ENCODE data around the gene VCAN.

The VCAN gene

GRCh38 chr5:83554686-83555085 lies 83.1 kb downstream of the VCAN start (continued):
- TF ChIP-seq ZFHX2 (tag by site-specific recombination; conservative IDR thresholded peaks at IDR 0.05): no peak
- no peak for TF ChIP-seq ZNF621 (tag by site-specific recombination; IDR thresholded peaks at IDR 0.05)

DNA sequence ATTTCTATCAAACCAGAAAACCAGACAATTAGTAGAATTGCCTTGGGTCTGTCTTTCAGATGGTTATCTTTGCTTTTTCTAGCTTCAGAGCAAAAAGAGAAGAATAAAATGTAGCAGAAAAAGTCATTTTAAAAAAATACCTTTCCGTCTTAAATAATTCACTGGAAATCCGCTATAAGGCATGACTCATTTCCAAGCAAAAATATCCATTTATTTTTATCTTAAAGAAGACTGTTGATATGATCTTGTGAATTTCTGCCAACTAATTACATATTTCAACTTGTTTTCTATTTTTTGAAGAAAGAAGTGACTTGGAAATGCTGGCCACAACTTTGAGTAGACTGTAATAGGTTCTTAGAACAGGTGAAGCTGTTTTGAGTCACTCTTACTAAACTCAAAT lies 83.7 kb downstream of the VCAN start:
- ChIA-PET POLR2A (no interaction called here), CTCF (no interaction called here)
- Histone ChIP-seq H3K9me3 (ENCODE audit: control insufficient read depth, insufficient read depth, low read depth, low read length) (no peaks in the 10 kb centered on the region), H3K36me3 (ENCODE audit: control insufficient read depth in 2 of 2, insufficient read depth in 1 of 2, low read length in 2 of 2) (peaks cover 22 to 43% of the 10 kb centered on the region in 2 experiments), H3K27ac (ENCODE audit: extremely low read depth, low read depth, low read length) (no peak overlapping the region), H3K4me1 (ENCODE audit: control insufficient read depth, insufficient read depth, low read length) (no peaks in the 10 kb centered on the region), H3K4me3 (ENCODE audit: low read depth, low read length) (no peak overlapping the region)
- TF ChIP-seq ZIC2 (tag by site-specific recombination; IDR thresholded peaks at IDR 0.05) (no peak), REST (tag by site-specific recombination; IDR thresholded peaks at IDR 0.05) (no peak), INSM2 (tag by site-specific recombination; IDR thresholded peaks at IDR 0.05) (no peak), ZBTB26 (tag by site-specific recombination; optimal IDR thresholded peaks at IDR 0.05) (no peak), HOXC10 (CRISPR knock-in tag; IDR thresholded peaks at IDR 0.05) (no peak), GLIS2 (tag by site-specific recombination; IDR thresholded peaks at IDR 0.05) (no peak), SETDB1 (IDR thresholded peaks at IDR 0.05; ENCODE audit: insufficient read length, low read length) (no peak)
- TF ChIP-seq, protein P1, sequence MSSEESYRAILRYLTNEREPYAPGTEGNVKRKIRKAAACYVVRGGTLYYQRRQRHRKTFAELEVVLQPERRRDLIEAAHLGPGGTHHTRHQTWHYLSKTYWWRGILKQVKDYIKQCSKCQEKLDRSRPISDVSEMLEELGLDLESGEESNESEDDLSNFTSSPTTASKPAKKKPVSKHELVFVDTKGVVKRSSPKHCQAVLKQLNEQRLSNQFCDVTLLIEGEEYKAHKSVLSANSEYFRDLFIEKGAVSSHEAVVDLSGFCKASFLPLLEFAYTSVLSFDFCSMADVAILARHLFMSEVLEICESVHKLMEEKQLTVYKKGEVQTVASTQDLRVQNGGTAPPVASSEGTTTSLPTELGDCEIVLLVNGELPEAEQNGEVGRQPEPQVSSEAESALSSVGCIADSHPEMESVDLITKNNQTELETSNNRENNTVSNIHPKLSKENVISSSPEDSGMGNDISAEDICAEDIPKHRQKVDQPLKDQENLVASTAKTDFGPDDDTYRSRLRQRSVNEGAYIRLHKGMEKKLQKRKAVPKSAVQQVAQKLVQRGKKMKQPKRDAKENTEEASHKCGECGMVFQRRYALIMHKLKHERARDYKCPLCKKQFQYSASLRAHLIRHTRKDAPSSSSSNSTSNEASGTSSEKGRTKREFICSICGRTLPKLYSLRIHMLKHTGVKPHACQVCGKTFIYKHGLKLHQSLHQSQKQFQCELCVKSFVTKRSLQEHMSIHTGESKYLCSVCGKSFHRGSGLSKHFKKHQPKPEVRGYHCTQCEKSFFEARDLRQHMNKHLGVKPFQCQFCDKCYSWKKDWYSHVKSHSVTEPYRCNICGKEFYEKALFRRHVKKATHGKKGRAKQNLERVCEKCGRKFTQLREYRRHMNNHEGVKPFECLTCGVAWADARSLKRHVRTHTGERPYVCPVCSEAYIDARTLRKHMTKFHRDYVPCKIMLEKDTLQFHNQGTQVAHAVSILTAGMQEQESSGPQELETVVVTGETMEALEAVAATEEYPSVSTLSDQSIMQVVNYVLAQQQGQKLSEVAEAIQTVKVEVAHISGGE (tag by site-specific recombination; conservative IDR thresholded peaks at IDR 0.05; ENCODE audit: low read depth): no peak
- TF ChIP-seq, protein P2, sequence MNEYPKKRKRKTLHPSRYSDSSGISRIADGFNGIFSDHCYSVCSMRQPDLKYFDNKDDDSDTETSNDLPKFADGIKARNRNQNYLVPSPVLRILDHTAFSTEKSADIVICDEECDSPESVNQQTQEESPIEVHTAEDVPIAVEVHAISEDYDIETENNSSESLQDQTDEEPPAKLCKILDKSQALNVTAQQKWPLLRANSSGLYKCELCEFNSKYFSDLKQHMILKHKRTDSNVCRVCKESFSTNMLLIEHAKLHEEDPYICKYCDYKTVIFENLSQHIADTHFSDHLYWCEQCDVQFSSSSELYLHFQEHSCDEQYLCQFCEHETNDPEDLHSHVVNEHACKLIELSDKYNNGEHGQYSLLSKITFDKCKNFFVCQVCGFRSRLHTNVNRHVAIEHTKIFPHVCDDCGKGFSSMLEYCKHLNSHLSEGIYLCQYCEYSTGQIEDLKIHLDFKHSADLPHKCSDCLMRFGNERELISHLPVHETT (tag by site-specific recombination; IDR thresholded peaks at IDR 0.05): no peak

- H3K4me1 ChIP-seq (ENCODE audit: control insufficient read depth, insufficient read depth, low read length): no peaks in the 10 kb centered on the region
- no peak overlapping the region for H3K4me3 ChIP-seq (ENCODE audit: low read depth, low read length)
- POLR2A ChIA-PET: no interaction called here
- H3K36me3 ChIP-seq (ENCODE audit: control insufficient read depth in 2 of 2, insufficient read depth in 1 of 2, low read length in 2 of 2): peaks cover 22 to 43% of the 10 kb centered on the region in 2 experiments; a peak in 2 of 3 replicates
- no peak overlapping the region for H3K27ac ChIP-seq (ENCODE audit: extremely low read depth, low read depth, low read length)
- no peaks in the 10 kb centered on the region for H3K9me3 ChIP-seq (ENCODE audit: control insufficient read depth, insufficient read depth, low read depth, low read length)
- CTCF ChIA-PET: no interaction called here
- no peak for TF ChIP-seq ZNF140 (tag by site-specific recombination; IDR thresholded peaks at IDR 0.05)
- TF ChIP-seq AEBP2 (tag by site-specific recombination; IDR thresholded peaks at IDR 0.05; ENCODE audit: borderline replicate concordance): no peak
- no peak for TF ChIP-seq ZNF747 (tag by site-specific recombination; IDR thresholded peaks at IDR 0.05)
- no peak for TF ChIP-seq ZNF513 (tag by site-specific recombination; IDR thresholded peaks at IDR 0.05)
- no peak for TF ChIP-seq ZIC2 (tag by site-specific recombination; IDR thresholded peaks at IDR 0.05)
- TF ChIP-seq WT1 (tag by site-specific recombination; IDR thresholded peaks at IDR 0.05): no peak
- no peak for TF ChIP-seq ZNF776 (tag by site-specific recombination; IDR thresholded peaks at IDR 0.05; ENCODE audit: borderline replicate concordance)
These were observed 84.6 kb downstream of the VCAN start for GRCh38 chr5:83556190-83556589.

Data from HEK293 (cell line).